GM19395 (cell line): ENCODE measurements around the gene FER1L5.

Experiments
- ATAC-seq: cut with Tn5 transposase; IDR thresholded peaks from one replicate; pipeline ENCODE4 v1.9.1; 2021; ENCODE audit warnings: mild to moderate bottlenecking, moderate library complexity; ENCODE audit not compliant: unreplicated experiment

FER1L5 gene

GRCh38 chr2:96642564-96643360 lies at the start of gene FER1L5:
Gene FER1L5, plus strand, starts transcription at chr2:96642764. Its CDS starts 73 bp downstream, at chr2:96642837.
- ATAC-seq = no peak

GRCh38 chr2:96594282-96594681 lies 48.3 kb upstream of the FER1L5 start:
- ATAC-seq = no peak

GRCh38 chr2:96594691-96595152 lies 47.8 kb upstream of the FER1L5 start:
- ATAC-seq = no peak

- ATAC-seq = no peak
Measured at GRCh38 chr2:96596596-96596995, 46.0 kb upstream of the FER1L5 start.

- ATAC-seq = no peak
Measured at GRCh38 chr2:96599941-96600340, 42.6 kb upstream of the FER1L5 start.

- ATAC-seq = no peak
Measured at GRCh38 chr2:96601382-96602292, 40.9 kb upstream of the FER1L5 start.

- no peak for ATAC-seq
Measured at GRCh38 chr2:96602330-96602823, 40.2 kb upstream of the FER1L5 start.

- ATAC-seq = no peak
Measured at GRCh38 chr2:96604104-96604503, 38.5 kb upstream of the FER1L5 start.

GRCh38 chr2:96608469-96609455 lies 33.8 kb upstream of the FER1L5 start:
- ATAC-seq = no peak

GRCh38 chr2:96616128-96616527 lies 26.4 kb upstream of the FER1L5 start:
- ATAC-seq = no peak

GRCh38 chr2:96616535-96616934 lies 26.0 kb upstream of the FER1L5 start:
- ATAC-seq = no peak

- no peak for ATAC-seq
Measured at GRCh38 chr2:96617012-96617411, 25.6 kb upstream of the FER1L5 start.

GRCh38 chr2:96618596-96619283 lies 23.8 kb upstream of the FER1L5 start:
- no peak for ATAC-seq

- no peak for ATAC-seq
Measured at GRCh38 chr2:96622544-96622943, 20.0 kb upstream of the FER1L5 start.

GRCh38 chr2:96623116-96623515 lies 19.4 kb upstream of the FER1L5 start:
- ATAC-seq = no peak

GRCh38 chr2:96625571-96626552 lies 16.7 kb upstream of the FER1L5 start:
- no peak for ATAC-seq

- ATAC-seq = no peak
Measured at GRCh38 chr2:96626553-96626942, 16.0 kb upstream of the FER1L5 start.

- ATAC-seq = no peak
Measured at GRCh38 chr2:96631804-96632435, 10.6 kb upstream of the FER1L5 start.
